Body of pancreas (tissue), 4 donors: ENCODE results near the gene EEF1AKMT3.

Source experiments
- CTCF ChIP-seq, 7 experiments: fragments of 450-650 bp in 4 of 7; fragments of 200-600 bp in 3 of 7; sonication (generic) in 3 of 7; IDR thresholded peaks; one replicate each; pipeline ENCODE4 v1.5.1; 2016 to 2019; ENCODE audit warnings: antibody characterized with exemption in 7 of 7
- POLR2A ChIP-seq, 3 donors: fragments of 450-650 bp; IDR thresholded peaks; one replicate each; pipeline ENCODE4 v1.6.1; 2016; ENCODE audit warnings: antibody characterized with exemption in 3 of 3, mild to moderate bottlenecking in 2 of 3

DNA sequence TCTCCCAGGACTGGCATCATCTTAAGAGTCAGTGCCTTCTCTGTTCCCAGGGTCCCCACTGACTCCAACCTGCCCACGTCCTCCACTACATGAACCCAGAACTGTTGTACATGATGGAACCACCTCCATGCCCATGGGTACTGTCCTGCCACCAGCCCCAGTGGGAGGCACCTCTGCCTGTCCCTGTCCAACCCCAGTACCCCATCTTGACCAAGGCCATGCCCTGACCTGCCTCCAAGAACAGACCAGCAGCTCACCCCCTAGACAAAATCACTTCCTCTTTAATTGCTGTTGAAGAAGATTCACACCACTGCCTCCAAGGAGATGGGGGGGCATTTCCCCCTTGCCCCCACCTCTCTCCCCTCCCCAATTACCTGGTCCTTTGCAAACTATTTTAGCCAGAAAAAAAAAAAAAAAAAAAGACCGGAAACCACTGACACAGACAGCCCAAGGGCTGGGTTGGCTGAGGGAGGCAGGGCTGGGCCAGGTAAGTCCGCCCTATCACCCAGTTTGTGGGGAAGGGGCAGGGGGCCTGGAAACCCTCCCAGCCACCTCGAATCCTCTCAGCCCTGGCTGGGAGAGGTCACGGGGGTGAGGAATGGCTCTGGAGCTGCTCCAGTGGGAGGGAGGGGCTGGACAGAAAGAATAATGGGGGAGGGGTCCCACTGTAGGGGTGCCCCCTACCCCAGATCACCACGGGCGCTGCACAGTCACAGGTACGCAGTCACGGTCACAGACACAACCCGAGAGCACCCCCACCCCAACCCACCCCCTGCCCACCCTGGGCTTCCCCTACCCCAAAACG, 47.3 kb upstream of the EEF1AKMT3 start:
- no peak for TF ChIP-seq CTCF (IDR thresholded peaks at IDR 0.05)
- no peak for TF ChIP-seq POLR2A (IDR thresholded peaks at IDR 0.05)
